KG1 (cell line): ENCODE measurements around the gene C2.
"Not testable (repeated sequence)": the region's sequence is repeated elsewhere in the genome, so short reads cannot be mapped to it uniquely, and the experiment has no call there.

Experiments
- DNase-seq: peaks from one replicate; lab custom pipeline; 2025; lab: John Stamatoyannopoulos, UW

Gene C2

GRCh38 chr6:31927863-31928671, 550 bp downstream of the C2 start:
- DNase-seq = no peak

- no peak for DNase-seq
Measured at GRCh38 chr6:31928672-31928939, 1.1 kb downstream of the C2 start.

- no peak for DNase-seq
Measured at GRCh38 chr6:31930962-31931361, 3.4 kb downstream of the C2 start.

GRCh38 chr6:31932137-31932536, 4.6 kb downstream of the C2 start:
- DNase-seq = not testable (repeated sequence)

- DNase-seq = no peak
Measured at GRCh38 chr6:31933537-31933936, 6.0 kb downstream of the C2 start.

GRCh38 chr6:31935021-31935420, 7.5 kb downstream of the C2 start:
- DNase-seq = no peak

- no peak for DNase-seq
Measured at GRCh38 chr6:31935823-31936222, 8.3 kb downstream of the C2 start.

- no peak for DNase-seq
Measured at GRCh38 chr6:31940256-31940664, 12.7 kb downstream of the C2 start.

- no peak for DNase-seq
Measured at GRCh38 chr6:31943742-31944141, 16.2 kb downstream of the C2 start.

GRCh38 chr6:31945154-31945506, 17.6 kb downstream of the C2 start:
- no peak for DNase-seq

GRCh38 chr6:31945507-31946369, 18.2 kb downstream of the C2 start, which contains the start of gene CFB:
Gene CFB, plus strand, starts transcription at chr6:31946095. Its CDS starts 127 bp downstream, at chr6:31946222.
- DNase-seq = no peak

- DNase-seq = no peak
Measured at GRCh38 chr6:31946370-31946885, 18.9 kb downstream of the C2 start.

- DNase-seq = no peak
Measured at GRCh38 chr6:31947070-31947675, 19.7 kb downstream of the C2 start.

- DNase-seq = no peak
Measured at GRCh38 chr6:31947864-31948263, 20.3 kb downstream of the C2 start.

GRCh38 chr6:31948306-31948705, 20.8 kb downstream of the C2 start:
- no peak for DNase-seq

GRCh38 chr6:31948753-31949413, 21.4 kb downstream of the C2 start:
- DNase-seq = no peak

GRCh38 chr6:31949926-31950548, 22.5 kb downstream of the C2 start:
- no peak for DNase-seq

- no peak for DNase-seq
Measured at GRCh38 chr6:31952140-31952805, 24.8 kb downstream of the C2 start.

GRCh38 chr6:31952890-31953289, 25.4 kb downstream of the C2 start:
- no peak for DNase-seq

GRCh38 chr6:31954511-31954910, 27.0 kb downstream of the C2 start:
- no peak for DNase-seq

GRCh38 chr6:31956796-31957195, 29.3 kb downstream of the C2 start:
- DNase-seq = no peak
